GM18519 (cell line): Measurements from ENCODE around the gene CRNKL1.

Experiments
- ATAC-seq: cut with Tn5 transposase; IDR thresholded peaks from one replicate; pipeline ENCODE4 v1.9.1; 2021; ENCODE audit warnings: mild to moderate bottlenecking, moderate library complexity; ENCODE audit not compliant: unreplicated experiment, low FRiP score

The CRNKL1 gene

GRCh38 chr20:20063941-20064702 is 11.9 kb upstream of the CRNKL1 start:
- no peak for ATAC-seq

DNA sequence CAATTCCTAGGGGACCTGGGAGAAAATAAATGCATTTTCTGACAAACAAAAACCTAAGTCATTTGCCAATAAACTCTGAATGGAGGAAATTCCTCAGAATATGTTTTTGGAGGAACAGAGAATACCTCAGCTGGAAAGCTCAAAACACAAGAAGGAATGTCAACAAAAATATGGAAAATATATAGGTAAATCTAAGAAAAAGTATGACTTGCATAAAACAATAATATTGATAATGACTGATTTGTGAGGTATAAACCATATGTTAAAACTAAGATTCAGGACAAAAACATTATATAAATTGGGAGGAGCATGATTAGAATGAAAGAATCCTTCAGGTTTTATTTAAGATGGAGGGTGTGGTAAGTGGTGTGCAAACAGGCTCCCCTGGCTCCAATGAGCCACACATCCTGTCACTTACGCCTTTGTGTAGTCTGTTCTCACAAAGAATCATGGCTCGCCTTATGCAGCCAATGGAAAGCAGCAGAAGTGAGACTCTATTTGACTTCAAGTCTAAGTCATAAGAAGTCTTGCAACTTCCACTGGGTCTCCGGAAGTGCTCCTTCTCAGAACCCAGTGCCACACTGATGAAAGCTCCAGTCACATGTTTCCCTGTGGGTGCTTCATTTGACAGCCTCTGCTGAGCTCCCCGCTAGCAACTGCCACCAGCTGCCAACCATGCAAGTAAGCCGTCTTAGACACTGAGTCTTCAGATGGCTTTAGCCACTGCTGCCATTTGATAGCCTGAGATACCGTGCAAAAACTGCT is 8.2 kb upstream of the CRNKL1 start:
- no peak for ATAC-seq

DNA sequence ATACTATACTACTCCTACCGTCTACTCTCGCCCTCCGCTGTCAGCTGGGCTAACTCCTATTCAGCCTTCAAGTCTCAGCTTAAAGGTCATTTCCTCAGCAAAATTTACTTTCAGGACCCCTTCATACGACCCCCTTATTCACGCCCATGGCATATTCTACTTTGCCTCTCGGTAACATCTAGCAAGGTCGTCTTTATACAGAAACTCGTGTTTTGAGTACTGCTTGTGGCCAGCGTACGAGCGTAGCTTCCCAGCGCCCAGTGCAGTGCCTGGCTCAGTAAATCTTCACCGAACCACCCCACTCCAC is 546 bp downstream of the CRNKL1 start:
- ATAC-seq: no peak

GRCh38 chr20:20039752-20040387 is 12.4 kb downstream of the CRNKL1 start:
- no peak for ATAC-seq

GRCh38 chr20:20038586-20038985 is 13.7 kb downstream of the CRNKL1 start:
- ATAC-seq: no peak

DNA sequence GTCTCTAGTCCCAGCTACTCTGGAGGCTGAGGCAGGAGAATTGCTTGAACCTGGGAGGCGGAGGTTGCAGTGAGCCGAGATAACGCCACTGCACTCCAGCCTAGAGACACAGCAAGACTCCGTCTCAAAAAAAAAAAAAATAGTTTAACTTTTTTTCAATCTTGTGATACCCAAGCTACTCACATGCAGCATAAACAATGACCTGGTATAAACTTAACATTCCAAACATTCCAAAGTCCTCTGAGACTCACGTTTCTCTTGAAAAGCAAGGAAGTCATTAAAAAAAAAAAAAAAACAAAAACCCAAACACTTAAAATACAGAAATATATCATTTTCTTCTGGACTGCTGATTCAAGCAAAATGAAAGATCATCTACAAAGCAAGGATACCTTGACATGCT is 14.3 kb downstream of the CRNKL1 start:
- ATAC-seq: no peak

DNA sequence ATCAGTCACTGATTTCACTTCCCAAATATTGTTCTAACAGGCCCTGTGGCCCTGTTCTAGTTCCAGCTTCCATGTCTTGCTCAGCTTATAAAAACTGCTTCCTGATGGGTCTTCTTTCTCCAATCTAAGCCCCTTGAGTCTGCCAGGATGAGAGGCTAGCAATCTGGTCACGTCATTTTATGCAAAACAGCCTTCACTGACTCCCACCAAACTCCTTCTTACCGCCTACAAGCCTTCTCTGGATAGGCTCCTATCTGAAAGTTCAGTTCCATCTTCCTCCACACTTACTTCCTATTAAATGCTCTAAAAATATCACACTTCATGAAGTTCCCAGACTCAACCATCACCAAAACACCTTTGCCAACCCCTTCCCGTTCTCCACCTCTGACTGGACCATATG is 15.5 kb downstream of the CRNKL1 start:
- no peak for ATAC-seq

GRCh38 chr20:20034486-20034885 is 17.8 kb downstream of the CRNKL1 start:
- ATAC-seq: no peak

GRCh38 chr20:20031790-20032189 is 20.5 kb downstream of the CRNKL1 start:
- no peak for ATAC-seq

GRCh38 chr20:20027284-20027683 is 25.0 kb downstream of the CRNKL1 start:
- no peak for ATAC-seq

DNA sequence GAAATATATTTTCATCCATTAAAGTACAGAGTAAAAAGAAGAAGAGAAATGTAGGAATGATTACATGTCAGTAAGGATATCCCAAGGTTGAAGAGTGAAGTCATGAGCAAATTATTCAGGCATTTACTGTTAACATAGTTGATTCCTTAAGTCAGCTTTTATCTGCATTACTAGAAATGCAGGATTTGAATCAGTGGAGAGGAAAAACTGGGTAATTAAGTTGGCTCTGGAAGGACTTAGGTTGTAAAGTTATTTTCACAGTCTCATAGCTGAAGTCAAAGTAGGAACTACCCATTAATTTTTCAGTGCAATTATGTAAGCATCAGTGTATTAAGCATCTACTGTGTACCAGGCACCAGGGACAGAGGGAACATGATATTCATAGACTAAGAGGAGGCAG is 27.3 kb downstream of the CRNKL1 start:
- no peak for ATAC-seq

- ATAC-seq: no peak
These were observed 28.9 kb downstream of the CRNKL1 start for GRCh38 chr20:20023395-20023794.

GRCh38 chr20:20022498-20022897 is 29.8 kb downstream of the CRNKL1 start:
- peak; percentile 56 for ATAC-seq

DNA sequence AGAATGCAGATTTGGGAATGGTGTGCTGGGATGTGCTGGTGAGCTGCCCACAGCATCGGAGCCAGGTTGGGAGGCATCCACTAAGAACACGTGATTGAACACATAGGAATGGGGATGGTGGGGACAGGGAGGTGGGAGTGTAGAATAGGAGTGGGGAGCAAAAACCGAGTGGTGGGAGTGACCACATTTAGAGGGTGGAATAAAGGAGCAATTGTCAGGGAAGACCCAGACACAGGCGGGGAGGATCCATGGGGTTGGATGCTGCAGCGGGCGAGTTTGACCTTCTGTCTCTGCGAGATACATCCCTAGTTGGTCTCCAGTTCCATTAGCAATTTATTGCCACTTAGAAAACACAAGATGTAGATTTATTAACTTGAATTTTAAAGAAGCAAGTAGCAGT is 30.4 kb downstream of the CRNKL1 start:
- ATAC-seq: no peak

DNA sequence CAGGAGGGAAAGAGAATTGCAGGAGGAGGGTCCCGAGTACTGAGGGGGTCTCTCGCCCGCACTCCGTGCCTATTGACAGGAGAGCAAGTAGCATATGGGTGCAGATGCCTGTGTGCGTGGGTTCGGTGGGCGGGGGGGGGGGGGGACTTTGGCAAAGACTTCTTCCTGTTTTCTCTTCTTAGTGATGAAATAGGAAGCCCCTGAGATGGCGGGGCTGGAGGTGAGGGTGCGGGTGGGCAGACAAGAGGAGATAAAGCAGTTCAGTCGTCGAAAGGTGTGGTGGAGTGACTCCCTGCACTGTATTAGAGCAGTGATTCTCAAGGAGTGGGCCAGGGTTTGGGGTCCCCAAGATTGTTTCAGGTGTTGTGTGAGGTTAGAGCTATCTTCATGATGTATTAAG is 31.4 kb downstream of the CRNKL1 start:
- ATAC-seq: no peak

GRCh38 chr20:20019123-20019522 is 33.1 kb downstream of the CRNKL1 start:
- no peak for ATAC-seq

DNA sequence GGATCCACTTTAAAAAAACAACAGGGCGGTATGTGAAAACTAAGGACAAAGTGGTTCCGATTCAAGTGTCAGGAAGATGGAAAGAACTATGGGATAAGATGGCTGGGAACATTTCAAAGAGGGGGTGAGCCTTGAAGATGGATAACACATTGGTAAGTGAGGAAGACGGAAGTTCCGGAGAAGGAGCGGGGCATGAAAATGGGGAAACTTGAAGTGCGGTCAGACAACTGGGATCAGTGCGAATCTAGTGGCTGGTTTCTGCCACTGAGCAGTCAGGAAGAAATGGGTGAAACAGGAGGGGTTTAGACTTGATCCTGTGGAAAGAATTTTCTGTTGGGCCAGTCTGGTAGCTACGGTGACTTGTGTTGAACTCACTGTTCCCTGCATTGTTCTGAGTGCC is 33.9 kb downstream of the CRNKL1 start:
- no peak for ATAC-seq

DNA sequence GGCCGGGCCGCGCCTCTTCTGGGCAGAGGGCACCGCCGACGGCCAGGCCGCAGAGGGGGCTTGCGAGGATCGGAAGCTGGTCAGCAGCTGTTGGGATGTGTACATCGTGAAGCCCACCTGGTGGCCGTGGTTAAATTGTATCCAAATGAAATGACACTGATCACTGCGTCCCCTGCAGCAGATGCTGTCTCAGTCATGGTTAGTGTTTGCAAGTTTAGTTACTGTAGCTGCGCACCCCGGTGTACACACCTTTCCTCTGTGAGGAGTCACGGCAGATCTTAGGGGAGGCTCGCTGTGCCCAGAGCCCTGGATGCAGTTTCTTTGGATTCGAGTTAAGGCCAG is 34.5 kb downstream of the CRNKL1 start:
- ATAC-seq: no peak

- peak; percentile 94 for ATAC-seq
These were observed 35.0 kb downstream of the CRNKL1 start, which contains the start of gene NAA20 for GRCh38 chr20:20017001-20017843. Gene NAA20 (plus strand): TSS chr20:20017362. CDS start chr20:20017397, 35 bp downstream.

- no peak for ATAC-seq
These were observed 37.6 kb downstream of the CRNKL1 start for GRCh38 chr20:20014659-20015058.

GRCh38 chr20:20012541-20012940 is 39.7 kb downstream of the CRNKL1 start:
- ATAC-seq: no peak
